ACC112 (cell line): ENCODE data around the gene FEN1.

Experiments
- H2AFZ ChIP-seq: fragments of 200-600 bp; sonication (generic); one replicate; pipeline ENCODE4 v1.6.0; 2017; ENCODE audit warnings: antibody characterized with exemption, low read length; ENCODE audit not compliant: unreplicated experiment
- H3K27ac ChIP-seq: fragments of 200-600 bp; sonication (generic); 2 replicates; pipeline ENCODE4 v1.5.1; 2014; ENCODE audit warnings: low read depth, mild to moderate bottlenecking, antibody characterized with exemption, low read length, moderate library complexity
- H3K27me3 ChIP-seq: fragments of 200-600 bp; sonication (generic); 2 replicates; pipeline ENCODE4 v1.6.1; 2014; ENCODE audit warnings: mild to moderate bottlenecking, antibody characterized with exemption, low read length, moderate library complexity, mixed read lengths; ENCODE audit not compliant: insufficient read depth
- H3K36me3 ChIP-seq: fragments of 200-600 bp; sonication (generic); 2 replicates; pipeline ENCODE4 v1.6.1; 2016; ENCODE audit warnings: mild to moderate bottlenecking, antibody characterized with exemption, low read length, moderate library complexity, mixed read lengths; ENCODE audit not compliant: insufficient read depth
- H3K4me1 ChIP-seq: fragments of 200-600 bp; sonication (generic); one replicate; pipeline ENCODE4 v1.6.1; 2016; ENCODE audit warnings: low read length, mixed read lengths; ENCODE audit not compliant: insufficient read depth, unreplicated experiment, control insufficient read depth
- H3K4me3 ChIP-seq: fragments of 200-600 bp; sonication (generic); 2 replicates; pipeline ENCODE4 v1.5.1; 2014; ENCODE audit warnings: mild to moderate bottlenecking, low read depth, low read length
- H3K79me2 ChIP-seq: fragments of 200-600 bp; sonication (generic); one replicate; pipeline ENCODE4 v1.6.0; 2016; ENCODE audit warnings: low read length; ENCODE audit not compliant: control insufficient read depth, unreplicated experiment, insufficient read depth

Gene FEN1

DNA sequence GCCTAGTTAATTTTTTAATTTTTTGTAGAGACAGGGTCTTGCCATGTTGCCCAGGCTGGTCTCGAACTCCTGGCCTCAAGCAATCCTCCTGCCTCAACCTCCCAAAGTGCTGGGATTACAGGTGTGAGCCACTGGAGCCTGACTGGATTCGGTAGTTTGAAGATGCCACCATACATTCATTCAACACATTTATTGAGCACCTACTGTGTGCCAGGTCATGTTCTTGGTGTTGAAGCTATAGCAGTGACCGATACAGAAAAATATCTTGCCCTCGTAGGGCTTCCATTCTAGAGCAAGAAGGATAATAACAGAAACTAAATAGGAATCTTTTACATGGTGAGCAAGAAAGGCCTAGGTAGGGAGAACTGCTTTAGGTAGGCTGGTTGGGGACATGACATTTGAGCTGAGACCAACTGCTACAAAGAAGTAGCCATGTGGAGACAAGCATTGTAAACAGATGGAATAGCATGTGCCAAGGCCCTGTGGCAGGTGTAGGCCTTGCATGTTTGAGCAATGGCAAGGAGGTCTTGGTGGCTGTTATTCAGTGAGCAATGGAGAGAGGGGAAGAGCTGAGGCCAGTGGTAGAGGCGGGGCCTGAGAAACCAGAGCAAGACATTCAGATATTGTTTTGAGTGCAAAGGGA is 42.0 kb upstream of the FEN1 start:
- H3K79me2 ChIP-seq = no peaks in the 10 kb centered on the region
- H3K4me3 ChIP-seq = no peak overlapping the region
- no peak overlapping the region for H3K27ac ChIP-seq
- no peaks in the 10 kb centered on the region for H3K27me3 ChIP-seq
- H3K36me3 ChIP-seq = no peaks in the 10 kb centered on the region
- H3K4me1 ChIP-seq = peaks cover 8% of the 10 kb centered on the region
- H2AFZ ChIP-seq = no peak overlapping the region

DNA sequence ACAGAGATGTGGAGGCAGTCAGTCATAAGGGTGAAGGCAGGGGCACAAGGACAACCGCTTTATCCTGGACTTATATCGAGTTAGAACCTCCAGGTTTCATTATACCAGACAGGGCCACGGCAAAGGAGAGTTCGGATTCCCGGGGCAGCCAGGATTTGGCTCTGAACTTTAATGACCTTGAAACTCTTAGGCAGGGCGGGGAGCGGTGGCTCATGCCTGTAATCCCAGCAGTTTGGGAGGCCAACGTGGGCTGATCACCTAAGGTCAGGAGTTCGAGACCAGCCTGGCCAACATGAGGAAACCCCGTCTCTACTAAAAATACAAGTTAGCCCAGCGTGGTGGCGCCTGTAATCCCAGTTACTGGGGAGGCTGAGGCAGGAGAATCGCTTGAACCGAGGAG is 41.3 kb upstream of the FEN1 start:
- no peak overlapping the region for H3K27ac ChIP-seq
- H3K79me2 ChIP-seq = no peaks in the 10 kb centered on the region
- no peaks in the 10 kb centered on the region for H3K27me3 ChIP-seq
- no peaks in the 10 kb centered on the region for H3K36me3 ChIP-seq
- H3K4me1 ChIP-seq = peaks cover 14% of the 10 kb centered on the region
- H2AFZ ChIP-seq = no peak overlapping the region
- H3K4me3 ChIP-seq = no peak overlapping the region

DNA sequence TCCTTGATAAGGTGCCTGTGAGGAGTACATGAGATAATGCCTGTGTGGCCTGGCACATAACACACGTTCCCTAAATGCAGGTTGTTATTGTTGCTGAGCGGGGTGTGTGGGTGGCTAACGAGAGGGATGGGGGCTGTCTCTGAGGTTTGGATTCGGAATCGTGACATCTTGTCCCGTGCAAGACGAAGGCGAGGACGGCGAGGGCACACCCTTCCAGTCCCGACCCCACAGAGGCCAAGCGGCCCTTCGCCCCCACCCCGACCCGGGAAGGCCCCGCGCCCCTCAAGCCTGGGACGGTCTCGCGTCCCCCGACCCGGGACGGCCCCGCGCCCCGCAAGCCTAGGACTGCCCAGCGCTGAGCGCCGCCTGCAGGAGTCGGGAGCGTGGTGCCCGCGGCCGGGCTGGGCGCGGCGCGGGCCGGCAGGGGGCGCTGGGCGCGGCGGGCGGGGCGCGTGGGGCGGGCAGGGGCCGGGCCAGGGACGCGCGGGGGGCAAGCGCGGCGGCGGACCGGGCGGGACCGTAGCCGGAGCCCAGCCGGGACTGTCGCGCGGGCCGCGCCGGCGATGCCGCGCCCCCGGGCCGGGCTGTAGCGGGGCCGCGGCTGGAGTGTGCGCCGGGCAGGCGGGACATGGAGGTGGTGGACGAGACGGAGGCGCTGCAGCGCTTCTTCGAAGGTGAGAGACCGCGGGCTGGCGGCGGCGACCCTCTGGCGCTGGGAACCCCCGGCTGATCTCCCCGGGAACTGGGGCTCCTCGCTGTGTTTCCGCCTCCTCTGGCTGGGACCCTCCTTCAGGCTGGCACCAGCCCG is 40.4 kb upstream of the FEN1 start, which contains the start of gene MYRF:
Gene MYRF, plus strand, starts transcription at position 520 of the 808 bp plus-strand sequence. Its CDS starts 109 bp downstream, at position 629.
- H3K27ac ChIP-seq = no peak within 1 kb of the TSS
- H3K4me3 ChIP-seq = peak within 1 kb of the TSS; percentile 80
- H3K27me3 ChIP-seq = no peaks in the 10 kb centered on the region
- H3K79me2 ChIP-seq = no peaks in the 10 kb centered on the region
- peaks cover 23% of the 10 kb centered on the region for H3K4me1 ChIP-seq
- H3K36me3 ChIP-seq = no peaks in the 10 kb centered on the region
- H2AFZ ChIP-seq = peak within 1 kb of the TSS; percentile 73

DNA sequence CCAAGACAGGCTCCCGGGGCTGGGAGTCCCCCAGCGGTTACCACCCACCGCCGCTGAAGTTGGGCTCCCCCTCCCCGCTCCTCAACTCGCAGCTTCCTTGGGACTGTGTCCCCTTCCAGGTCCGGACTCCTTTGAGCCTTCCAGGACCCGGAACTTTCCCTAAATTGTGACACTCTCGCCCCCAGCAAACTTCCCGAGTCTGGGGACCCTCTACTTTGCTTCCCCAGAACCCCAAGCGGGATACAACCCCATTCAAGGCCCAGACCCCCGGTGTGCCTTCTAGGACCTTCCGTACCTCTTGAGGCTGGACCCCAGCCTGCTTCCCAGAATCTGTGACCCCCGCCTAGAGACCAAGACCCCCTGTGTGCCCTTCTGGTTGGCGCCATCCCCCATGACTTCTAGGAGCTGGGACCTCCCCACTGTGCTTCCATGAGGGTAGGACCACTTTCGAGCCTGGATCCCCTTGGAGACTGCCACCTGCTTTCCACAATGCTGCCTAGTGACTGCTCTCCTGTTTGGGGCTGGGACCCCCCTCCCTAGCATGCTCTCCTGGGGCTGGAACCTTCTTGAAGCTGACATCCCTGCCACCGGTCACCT is 39.7 kb upstream of the FEN1 start:
- Histone ChIP-seq H2AFZ (peak overlapping the region; percentile 73), H3K27me3 (no peaks in the 10 kb centered on the region), H3K4me1 (peaks cover 28% of the 10 kb centered on the region), H3K4me3 (peak overlapping the region; percentile 80), H3K36me3 (no peaks in the 10 kb centered on the region), H3K27ac (no peak overlapping the region), H3K79me2 (no peaks in the 10 kb centered on the region)

DNA sequence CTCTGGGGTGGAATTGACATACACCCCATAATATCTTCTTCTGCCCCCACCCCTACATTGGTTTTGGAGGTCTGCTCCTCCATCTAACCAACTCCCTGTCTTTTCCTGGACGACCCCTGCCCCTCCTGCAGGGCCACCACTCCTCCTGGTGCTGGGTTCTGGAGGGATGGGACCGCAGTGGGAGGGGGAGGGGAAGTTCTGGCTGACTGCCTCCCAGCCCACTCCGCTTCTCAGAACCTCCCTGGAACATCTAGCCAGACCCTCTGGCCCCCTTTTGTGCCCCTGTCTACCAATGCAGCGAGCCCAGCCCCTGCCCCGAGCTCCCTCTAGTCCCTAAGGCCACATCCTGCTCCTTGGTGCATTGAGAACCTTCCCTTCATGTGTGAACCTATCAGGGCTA is 39.0 kb upstream of the FEN1 start:
- Histone ChIP-seq H3K4me1 (peaks cover 28% of the 10 kb centered on the region), H3K4me3 (no peak overlapping the region), H3K36me3 (no peaks in the 10 kb centered on the region), H2AFZ (no peak overlapping the region), H3K27me3 (no peaks in the 10 kb centered on the region), H3K79me2 (no peaks in the 10 kb centered on the region), H3K27ac (no peak overlapping the region)

DNA sequence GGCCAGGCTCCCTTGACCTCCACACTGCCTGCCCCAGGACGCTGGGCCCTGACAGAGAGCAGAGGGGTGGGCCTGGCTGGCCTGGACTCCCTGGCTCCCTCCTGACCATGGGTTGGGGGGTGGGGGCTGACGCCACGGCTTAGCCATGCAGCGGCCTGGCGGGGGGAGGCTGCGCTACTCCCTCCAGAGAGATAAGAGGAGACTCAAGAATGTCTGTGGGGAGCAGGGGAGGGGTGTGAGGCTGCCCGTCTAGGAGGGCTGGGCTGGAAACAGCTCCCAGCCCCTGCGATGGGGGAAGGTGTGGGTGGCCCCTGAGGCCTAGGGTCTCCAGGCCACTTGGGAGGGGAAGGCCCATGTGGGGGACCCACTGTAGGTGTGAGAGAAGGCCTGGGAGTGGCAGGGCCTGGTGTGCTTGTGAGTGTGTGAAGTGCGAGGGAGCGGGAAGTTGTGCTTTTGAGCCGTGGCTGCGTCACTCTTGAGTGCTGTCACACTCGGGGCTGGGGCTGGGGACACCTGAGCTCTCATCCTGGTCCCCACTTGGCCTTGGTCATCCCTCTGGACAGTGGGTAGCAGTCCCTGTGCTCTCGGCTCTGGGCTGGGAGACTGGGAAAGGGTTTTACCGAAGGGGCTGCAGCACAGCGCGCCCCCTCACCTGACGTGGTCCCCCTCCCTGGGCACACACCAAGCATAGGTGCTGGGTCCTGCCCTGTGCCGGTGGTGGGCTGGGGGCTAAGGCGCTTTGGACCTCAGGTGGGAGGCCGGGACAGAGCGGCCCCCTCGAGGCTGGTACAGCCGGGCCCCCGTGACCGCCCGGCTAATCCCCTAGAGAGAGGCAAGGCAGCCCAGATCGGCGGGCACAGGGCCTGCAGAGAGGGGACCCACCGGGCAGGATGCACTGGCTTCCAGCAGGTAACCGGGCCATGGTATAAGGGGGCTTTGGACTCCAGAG is 37.9 kb upstream of the FEN1 start:
- Histone ChIP-seq H2AFZ (no peak overlapping the region), H3K27me3 (no peaks in the 10 kb centered on the region), H3K4me3 (no peak overlapping the region), H3K4me1 (peaks cover 28% of the 10 kb centered on the region), H3K36me3 (no peaks in the 10 kb centered on the region), H3K79me2 (no peaks in the 10 kb centered on the region), H3K27ac (no peak overlapping the region)

DNA sequence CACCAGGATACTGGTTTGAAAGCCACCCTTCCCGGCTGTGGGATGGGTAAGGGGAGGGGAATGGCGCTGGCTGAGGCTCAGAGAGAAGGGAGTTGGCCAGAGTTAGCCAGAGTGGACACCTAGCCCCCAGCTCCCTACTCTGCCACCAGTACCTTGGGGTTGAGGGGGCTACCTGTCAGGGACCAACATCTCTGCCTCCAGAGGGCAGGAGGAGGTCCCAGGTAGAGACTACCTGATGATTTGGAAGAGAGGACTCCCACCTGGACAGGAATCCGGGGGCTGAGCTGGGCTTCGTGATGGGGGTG is 36.6 kb upstream of the FEN1 start:
- Histone ChIP-seq H3K4me3 (no peak overlapping the region), H2AFZ (no peak overlapping the region)

DNA sequence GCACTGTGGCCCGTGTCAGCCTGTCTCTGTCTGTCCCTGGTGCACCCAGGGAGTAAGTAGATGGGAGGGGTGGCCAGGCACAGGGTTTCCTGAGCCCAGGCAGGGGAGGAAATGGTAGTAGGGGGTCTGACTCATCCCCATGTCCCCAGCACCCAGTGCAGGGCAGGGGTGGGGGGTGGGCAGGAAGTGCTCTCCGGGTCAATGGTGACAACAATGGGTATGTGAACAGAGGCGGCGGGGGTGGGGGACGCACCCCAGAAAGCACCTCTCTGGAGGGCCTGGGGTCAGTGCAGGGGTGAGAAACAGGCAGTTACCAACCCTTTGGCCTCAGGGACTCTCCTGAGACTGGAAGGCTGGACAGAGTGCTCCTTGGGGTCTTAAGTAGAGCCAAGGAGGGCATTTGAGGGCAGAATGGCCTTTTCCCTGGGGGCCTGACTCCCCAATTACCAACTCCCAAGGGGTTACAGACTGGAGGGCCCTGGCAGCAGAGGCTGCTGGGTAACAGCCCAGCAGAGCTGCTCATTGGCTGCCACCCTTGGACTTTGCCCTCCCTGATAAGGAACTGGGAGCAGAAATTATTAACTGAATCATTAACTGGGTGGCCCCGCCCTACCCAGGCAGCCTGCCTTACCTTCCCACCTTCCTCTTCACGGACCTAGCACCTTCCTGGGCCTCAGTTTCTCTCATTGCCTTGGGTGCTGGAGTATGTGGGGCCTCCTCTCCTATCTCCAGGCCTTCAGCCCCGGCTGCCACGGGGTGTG is 36.1 kb upstream of the FEN1 start:
- no peaks in the 10 kb centered on the region for H3K79me2 ChIP-seq
- H3K36me3 ChIP-seq = no peaks in the 10 kb centered on the region
- no peak overlapping the region for H2AFZ ChIP-seq
- peaks cover 29% of the 10 kb centered on the region for H3K4me1 ChIP-seq
- peak overlapping the region; percentile 56 for H3K27ac ChIP-seq
- no peak overlapping the region for H3K4me3 ChIP-seq
- H3K27me3 ChIP-seq = no peaks in the 10 kb centered on the region

More for the DNA sequence above, 36.6 kb upstream of the FEN1 start:
- Histone ChIP-seq H3K4me1 (peaks cover 28% of the 10 kb centered on the region), H3K27me3 (no peaks in the 10 kb centered on the region), H3K36me3 (no peaks in the 10 kb centered on the region), H3K27ac (peak overlapping the region; percentile 44), H3K79me2 (no peaks in the 10 kb centered on the region)

DNA sequence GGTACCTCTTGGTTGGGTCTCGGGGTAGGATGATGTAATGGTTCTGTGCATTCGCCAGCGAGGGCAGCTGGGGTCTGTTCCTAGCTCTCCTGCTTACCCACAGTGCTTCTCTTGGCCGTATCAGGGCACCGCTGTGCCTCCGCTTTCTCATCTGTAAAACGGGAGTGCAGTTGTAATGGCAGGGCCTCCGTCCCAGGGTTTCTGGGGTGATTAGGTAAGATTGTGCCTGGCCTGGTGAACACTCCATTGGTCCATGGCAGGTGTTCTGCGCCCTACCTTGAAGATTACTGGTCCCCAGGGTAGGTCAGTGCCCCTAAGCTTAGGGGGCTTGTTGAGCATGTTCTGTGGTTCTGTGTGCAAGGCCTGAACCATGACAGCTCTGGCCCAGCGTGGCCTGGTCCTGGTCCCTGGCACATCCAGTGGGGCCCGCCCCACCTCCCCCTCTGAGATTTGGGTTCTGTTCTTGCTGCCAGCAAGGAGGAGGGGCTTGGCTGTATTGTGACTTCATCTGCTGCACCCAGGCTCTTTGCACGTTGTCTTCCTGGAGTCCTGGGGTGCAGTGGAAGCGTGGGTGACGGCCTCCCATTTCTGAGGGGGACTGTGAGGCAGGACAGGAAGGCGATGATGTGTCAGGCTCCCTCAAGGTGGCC is 35.4 kb upstream of the FEN1 start:
- Histone ChIP-seq H3K4me3 (no peak overlapping the region), H3K4me1 (peaks cover 33% of the 10 kb centered on the region), H2AFZ (no peak overlapping the region)

More for the DNA sequence above, 35.4 kb upstream of the FEN1 start:
- Histone ChIP-seq H3K27me3 (no peaks in the 10 kb centered on the region), H3K27ac (no peak overlapping the region), H3K36me3 (no peaks in the 10 kb centered on the region), H3K79me2 (no peaks in the 10 kb centered on the region)
